Body of pancreas (tissue), 4 donors: ENCODE data around the gene NRXN2.

Source experiments
- POLR2A ChIP-seq, 3 donors: fragments of 450-650 bp; IDR thresholded peaks; one replicate each; pipeline ENCODE4 v1.6.1; 2016; ENCODE audit warnings: antibody characterized with exemption in 3 of 3, mild to moderate bottlenecking in 2 of 3
- TF ChIP-seq, protein P1 (sequence below), 7 experiments: fragments of 450-650 bp in 4 of 7; fragments of 200-600 bp in 3 of 7; sonication (generic) in 3 of 7; IDR thresholded peaks; one replicate each; pipeline ENCODE4 v1.5.1; 2016 to 2019; ENCODE audit warnings: antibody characterized with exemption in 7 of 7

DNA sequence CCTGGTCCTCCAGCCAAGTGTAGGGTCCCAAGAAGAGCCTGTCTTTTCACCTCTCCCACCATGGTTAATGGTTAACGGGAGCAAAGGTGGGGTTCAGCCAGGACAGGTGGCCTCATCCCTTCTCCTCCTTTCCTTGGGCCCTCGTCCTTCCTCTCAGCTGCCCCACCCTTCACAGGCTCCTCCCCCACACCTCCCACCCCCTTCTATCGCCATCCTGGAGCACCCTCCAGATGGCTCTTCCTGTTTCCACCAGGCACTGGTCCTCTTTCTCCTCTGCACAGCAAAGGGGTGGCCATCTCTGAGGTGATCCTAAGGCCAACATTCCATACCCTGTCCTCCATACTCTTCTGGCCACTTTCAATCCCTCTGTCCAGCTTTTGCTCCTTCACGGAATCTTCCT is 83.1 kb downstream of the NRXN2 start:
- TF ChIP-seq, protein P1, sequence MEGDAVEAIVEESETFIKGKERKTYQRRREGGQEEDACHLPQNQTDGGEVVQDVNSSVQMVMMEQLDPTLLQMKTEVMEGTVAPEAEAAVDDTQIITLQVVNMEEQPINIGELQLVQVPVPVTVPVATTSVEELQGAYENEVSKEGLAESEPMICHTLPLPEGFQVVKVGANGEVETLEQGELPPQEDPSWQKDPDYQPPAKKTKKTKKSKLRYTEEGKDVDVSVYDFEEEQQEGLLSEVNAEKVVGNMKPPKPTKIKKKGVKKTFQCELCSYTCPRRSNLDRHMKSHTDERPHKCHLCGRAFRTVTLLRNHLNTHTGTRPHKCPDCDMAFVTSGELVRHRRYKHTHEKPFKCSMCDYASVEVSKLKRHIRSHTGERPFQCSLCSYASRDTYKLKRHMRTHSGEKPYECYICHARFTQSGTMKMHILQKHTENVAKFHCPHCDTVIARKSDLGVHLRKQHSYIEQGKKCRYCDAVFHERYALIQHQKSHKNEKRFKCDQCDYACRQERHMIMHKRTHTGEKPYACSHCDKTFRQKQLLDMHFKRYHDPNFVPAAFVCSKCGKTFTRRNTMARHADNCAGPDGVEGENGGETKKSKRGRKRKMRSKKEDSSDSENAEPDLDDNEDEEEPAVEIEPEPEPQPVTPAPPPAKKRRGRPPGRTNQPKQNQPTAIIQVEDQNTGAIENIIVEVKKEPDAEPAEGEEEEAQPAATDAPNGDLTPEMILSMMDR (IDR thresholded peaks at IDR 0.05) = no peak
- no peak for TF ChIP-seq POLR2A (IDR thresholded peaks at IDR 0.05)
